Vagina (tissue), 2 donors: ENCODE results near the gene RTL1. TPM values are rescaled to one million over a fixed set of nuclear protein-coding genes. Genes with fewer than 3 reads are reported as not detected.

ENCODE experiments used
- DNase-seq, 2 donors: peaks; one replicate each; pipeline ENCODE4 v3.0.0-alpha.2; 2017; ENCODE audit errors: extremely low spot score in 2 of 2
- H3K27ac ChIP-seq: fragments of 200-600 bp; sonication (generic); one replicate; pipeline ENCODE4 v1.5.1; 2019
- H3K27me3 ChIP-seq: fragments of 200-600 bp; sonication (generic); one replicate; pipeline ENCODE4 v1.5.1; 2019
- H3K36me3 ChIP-seq, 2 donors: fragments of 200-600 bp; sonication (generic); one replicate each; pipeline ENCODE4 v1.5.1; 2017 to 2019
- H3K4me1 ChIP-seq: fragments of 200-600 bp; sonication (generic); one replicate; pipeline ENCODE4 v1.5.1; 2019
- H3K4me3 ChIP-seq, 2 donors: fragments of 200-600 bp; sonication (generic); 1 replicate in 1 of 2; 2 replicates in 1 of 2; pipeline ENCODE4 v1.5.1; 2016 to 2019
- H3K9me3 ChIP-seq: fragments of 200-600 bp; sonication (generic); one replicate; pipeline ENCODE4 v1.5.1; 2019
- CTCF ChIP-seq, 3 experiments: fragments of 450-650 bp in 2 of 3; fragments of 200-600 bp in 1 of 3; sonication (generic) in 1 of 3; IDR thresholded peaks; one replicate each; pipeline ENCODE4 v1.5.1; 2017 to 2019; ENCODE audit warnings: antibody characterized with exemption in 3 of 3, mild to moderate bottlenecking in 2 of 3, moderate library complexity in 2 of 3
- POLR2A ChIP-seq, 2 donors: fragments of 450-650 bp; IDR thresholded peaks; one replicate each; pipeline ENCODE4 v1.6.1; 2017; ENCODE audit warnings: antibody characterized with exemption in 2 of 2, mild to moderate bottlenecking in 2 of 2, moderate library complexity in 2 of 2
- POLR2AphosphoS5 ChIP-seq, 2 donors: sonication (generic); formaldehyde crosslinking; IDR thresholded peaks; one replicate each; pipeline ENCODE4 v1.9.0; 2017; ENCODE audit warnings: antibody characterized with exemption in 2 of 2, mild to moderate bottlenecking in 2 of 2, low read depth in 1 of 2; ENCODE audit not compliant: insufficient read depth in 1 of 2
- intact Hi-C: fragments of 100-400 bp; cut with DNase I; formaldehyde crosslinking; loops from one replicate; pipeline ENCODE4 v1.15.1; 2023
- total RNA-seq: library from RNA; depleted of rRNA; stranded (reverse); fragments of >200 nt; gene quantifications from one replicate; pipeline ENCODE4 v1.2.3, GENCODE V29; 2016

RTL1 gene
- total RNA-seq, 1 donor from 2014 or later = not detected

GRCh38 chr14:100875861-100876590 lies 27.5 kb downstream of the RTL1 start:
- no peaks in the 10 kb centered on the region for H3K27me3 ChIP-seq
- TF ChIP-seq POLR2AphosphoS5 (IDR thresholded peaks at IDR 0.05; ENCODE audit: insufficient read depth in 1 of 2, low read depth in 1 of 2) = no peak
- TF ChIP-seq CTCF (IDR thresholded peaks at IDR 0.05) = no peak
- no peak for TF ChIP-seq POLR2A (IDR thresholded peaks at IDR 0.05)

GRCh38 chr14:100875126-100875525 lies 28.4 kb downstream of the RTL1 start:
- H3K9me3 ChIP-seq = no peaks in the 10 kb centered on the region
- H3K27ac ChIP-seq = no peak overlapping the region
- no peaks in the 10 kb centered on the region for H3K4me1 ChIP-seq
- no peak overlapping the region for H3K4me3 ChIP-seq
- no peaks in the 10 kb centered on the region for H3K36me3 ChIP-seq
- H3K27me3 ChIP-seq = no peaks in the 10 kb centered on the region
- intact Hi-C loops = no loop called here
- DNase-seq = no peak
- no peak for TF ChIP-seq POLR2AphosphoS5 (IDR thresholded peaks at IDR 0.05; ENCODE audit: insufficient read depth in 1 of 2, low read depth in 1 of 2)
- TF ChIP-seq POLR2A (IDR thresholded peaks at IDR 0.05) = no peak
- no peak for TF ChIP-seq CTCF (IDR thresholded peaks at IDR 0.05)

More at GRCh38 chr14:100875861-100876590, 27.5 kb downstream of the RTL1 start:
- Histone ChIP-seq H3K27ac (no peak overlapping the region), H3K4me3 (no peak overlapping the region), H3K4me1 (no peaks in the 10 kb centered on the region), H3K36me3 (no peaks in the 10 kb centered on the region), H3K9me3 (no peaks in the 10 kb centered on the region)
- intact Hi-C loops = no loop called here
- no peak for DNase-seq

GRCh38 chr14:100874411-100875091 lies 29.0 kb downstream of the RTL1 start:
- no peaks in the 10 kb centered on the region for H3K9me3 ChIP-seq
- H3K4me3 ChIP-seq = no peak overlapping the region
- no peaks in the 10 kb centered on the region for H3K27me3 ChIP-seq
- TF ChIP-seq CTCF (IDR thresholded peaks at IDR 0.05) = no peak
- TF ChIP-seq POLR2AphosphoS5 (IDR thresholded peaks at IDR 0.05; ENCODE audit: insufficient read depth in 1 of 2, low read depth in 1 of 2) = no peak
- TF ChIP-seq POLR2A (IDR thresholded peaks at IDR 0.05) = no peak
- no peaks in the 10 kb centered on the region for H3K4me1 ChIP-seq
- no peak overlapping the region for H3K27ac ChIP-seq
- no peak for DNase-seq
- intact Hi-C loops = no loop called here
- no peaks in the 10 kb centered on the region for H3K36me3 ChIP-seq

GRCh38 chr14:100874051-100874410 lies 29.5 kb downstream of the RTL1 start:
- intact Hi-C loops = no loop called here
- no peak for DNase-seq
- no peaks in the 10 kb centered on the region for H3K4me1 ChIP-seq
- no peak overlapping the region for H3K4me3 ChIP-seq
- no peaks in the 10 kb centered on the region for H3K9me3 ChIP-seq
- no peaks in the 10 kb centered on the region for H3K27me3 ChIP-seq
- TF ChIP-seq POLR2A (IDR thresholded peaks at IDR 0.05) (no peak), POLR2AphosphoS5 (IDR thresholded peaks at IDR 0.05; ENCODE audit: insufficient read depth in 1 of 2, low read depth in 1 of 2) (no peak), CTCF (IDR thresholded peaks at IDR 0.05) (no peak)
- H3K36me3 ChIP-seq = no peaks in the 10 kb centered on the region
- H3K27ac ChIP-seq = no peak overlapping the region

GRCh38 chr14:100873096-100873482 lies 30.4 kb downstream of the RTL1 start:
- Histone ChIP-seq H3K9me3 (no peaks in the 10 kb centered on the region), H3K4me1 (no peaks in the 10 kb centered on the region), H3K27ac (no peak overlapping the region), H3K4me3 (no peak overlapping the region), H3K27me3 (no peaks in the 10 kb centered on the region), H3K36me3 (no peaks in the 10 kb centered on the region)
- DNase-seq = no peak
- intact Hi-C loops = no loop called here
- TF ChIP-seq CTCF (IDR thresholded peaks at IDR 0.05) (no peak), POLR2AphosphoS5 (IDR thresholded peaks at IDR 0.05; ENCODE audit: insufficient read depth in 1 of 2, low read depth in 1 of 2) (no peak), POLR2A (IDR thresholded peaks at IDR 0.05) (no peak)
